Mucosa of rectum (tissue), 2 donors: Measurements from ENCODE around the gene NR4A3.

ENCODE experiments used
- H3K27ac ChIP-seq, 2 donors: one replicate each; pipeline ENCODE4 v1.7.0; 2013; ENCODE audit warnings: inconsistent platforms in 2 of 2, low read depth in 2 of 2, low read length in 2 of 2
- H3K27me3 ChIP-seq, 2 donors: one replicate each; pipeline ENCODE4 v1.7.0; 2013; ENCODE audit warnings: low read length in 2 of 2; ENCODE audit not compliant: control insufficient read depth in 2 of 2, insufficient read depth in 2 of 2
- H3K36me3 ChIP-seq, 2 donors: one replicate each; pipeline ENCODE4 v1.7.0; 2013; ENCODE audit warnings: low read length in 2 of 2; ENCODE audit not compliant: control insufficient read depth in 2 of 2, insufficient read depth in 2 of 2
- H3K4me1 ChIP-seq, 2 donors: one replicate each; pipeline ENCODE4 v1.7.0; 2013; ENCODE audit warnings: low read length in 2 of 2, mild to moderate bottlenecking in 1 of 2; ENCODE audit not compliant: control insufficient read depth in 2 of 2, insufficient read depth in 2 of 2
- H3K4me3 ChIP-seq, 2 donors: one replicate each; pipeline ENCODE4 v1.7.0; 2013; ENCODE audit warnings: low read length in 2 of 2
- H3K9ac ChIP-seq, 2 donors: one replicate each; pipeline ENCODE4 v1.7.0; 2013; ENCODE audit warnings: low read length in 2 of 2, low read depth in 1 of 2, mild to moderate bottlenecking in 1 of 2
- H3K9me3 ChIP-seq, 2 donors: one replicate each; pipeline ENCODE4 v1.7.0; 2013; ENCODE audit warnings: low read length in 2 of 2; ENCODE audit not compliant: control insufficient read depth in 2 of 2
- donor health status: healthy.
- donor health status: Normal muscosa, but diverticular disease.

NR4A3 gene

DNA sequence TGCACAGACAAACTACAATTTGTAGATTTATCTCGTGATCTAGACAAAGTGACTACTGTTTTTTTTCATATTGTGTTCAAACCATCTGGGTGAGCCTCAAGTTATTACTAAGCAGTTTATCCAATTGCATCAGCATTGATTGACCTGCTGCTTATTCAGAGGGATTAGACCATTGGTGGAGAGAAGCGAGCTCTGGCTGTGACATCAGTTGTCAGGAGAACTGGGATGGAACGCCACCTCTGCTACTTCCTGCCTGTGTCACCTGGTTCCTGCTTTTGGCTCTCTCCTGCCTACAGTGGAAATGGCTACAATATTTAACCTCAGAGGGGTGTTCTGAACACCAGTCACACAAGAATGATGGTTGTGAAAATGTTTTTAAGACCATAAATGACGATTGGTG, 12.1 kb downstream of the NR4A3 start:
- no peaks in the 10 kb centered on the region for H3K4me1 ChIP-seq
- H3K36me3 ChIP-seq = no peaks in the 10 kb centered on the region
- H3K9me3 ChIP-seq = no peaks in the 10 kb centered on the region
- no peak overlapping the region for H3K4me3 ChIP-seq
- no peak overlapping the region for H3K9ac ChIP-seq
- peaks cover 4 to 10% of the 10 kb centered on the region in 2 donors for H3K27me3 ChIP-seq
- no peak overlapping the region for H3K27ac ChIP-seq

DNA sequence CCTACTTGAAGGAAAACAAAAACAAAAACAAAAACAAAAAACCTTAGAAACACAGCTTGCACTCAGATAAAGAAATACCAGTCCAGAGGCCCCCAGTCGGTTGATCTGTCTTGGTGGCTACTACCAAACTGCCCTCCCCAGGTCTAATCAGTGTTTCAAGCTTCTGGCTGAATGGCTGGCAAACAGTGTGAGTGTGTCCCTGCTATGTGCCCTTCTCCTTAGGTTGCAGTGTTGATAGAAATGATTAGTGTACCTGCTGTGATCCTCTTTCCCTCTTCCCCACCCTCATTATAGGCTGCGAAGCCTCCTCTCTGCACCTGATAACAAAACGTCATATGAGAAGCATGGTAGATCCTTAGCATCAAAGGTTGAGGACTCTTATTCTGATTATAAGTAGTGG, 12.8 kb downstream of the NR4A3 start:
- Histone ChIP-seq H3K9ac (no peak overlapping the region), H3K9me3 (no peaks in the 10 kb centered on the region), H3K27me3 (peaks cover 0 to 3% of the 10 kb centered on the region in 2 donors), H3K36me3 (no peaks in the 10 kb centered on the region), H3K4me3 (no peak overlapping the region), H3K27ac (no peak overlapping the region), H3K4me1 (no peaks in the 10 kb centered on the region)

DNA sequence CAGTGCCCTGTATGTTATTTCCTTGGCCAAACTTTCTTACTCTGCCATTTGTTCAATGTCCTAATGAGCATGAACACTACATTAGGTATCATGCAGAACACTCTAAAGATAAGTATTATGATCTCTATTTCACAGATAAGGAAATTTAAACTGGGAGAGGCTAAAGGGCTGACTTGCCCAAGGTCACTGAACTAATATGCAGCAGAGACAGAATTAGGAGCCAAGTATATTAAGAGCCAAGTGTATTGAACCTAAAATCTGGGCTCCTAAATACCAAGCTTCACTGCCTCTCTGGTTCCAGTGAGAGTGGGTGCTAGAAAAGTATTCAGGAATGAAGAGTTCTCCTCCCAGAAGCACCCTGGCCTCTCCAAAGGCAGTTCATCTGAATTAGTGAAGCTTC, 13.5 kb downstream of the NR4A3 start:
- Histone ChIP-seq H3K9ac (no peak overlapping the region), H3K4me1 (no peaks in the 10 kb centered on the region), H3K27ac (no peak overlapping the region), H3K27me3 (peaks cover 0 to 3% of the 10 kb centered on the region in 2 donors), H3K9me3 (no peaks in the 10 kb centered on the region), H3K36me3 (no peaks in the 10 kb centered on the region), H3K4me3 (no peak overlapping the region)

DNA sequence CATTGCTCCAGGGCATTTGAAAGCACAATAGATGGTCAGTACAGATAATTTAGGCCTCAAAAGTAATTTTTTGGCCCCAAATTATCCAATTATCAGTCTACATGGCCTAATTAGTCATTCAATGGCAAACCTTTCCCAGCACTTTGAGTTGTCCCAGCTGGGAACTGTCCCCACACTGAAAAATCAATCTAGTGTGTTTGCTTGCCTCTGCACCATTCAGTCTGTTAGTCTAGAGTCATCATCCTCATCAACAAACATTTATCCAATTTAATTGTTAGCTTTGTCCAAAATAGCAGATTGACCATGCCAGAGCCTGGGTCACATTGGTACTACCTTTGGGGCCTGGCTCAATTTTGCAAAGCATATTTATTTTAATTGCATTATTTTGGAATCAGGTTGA, 13.9 kb downstream of the NR4A3 start:
- Histone ChIP-seq H3K27me3 (peaks cover 0 to 3% of the 10 kb centered on the region in 2 donors), H3K36me3 (no peaks in the 10 kb centered on the region), H3K4me3 (no peak overlapping the region), H3K9me3 (no peaks in the 10 kb centered on the region), H3K4me1 (no peaks in the 10 kb centered on the region), H3K27ac (no peak overlapping the region), H3K9ac (no peak overlapping the region)

DNA sequence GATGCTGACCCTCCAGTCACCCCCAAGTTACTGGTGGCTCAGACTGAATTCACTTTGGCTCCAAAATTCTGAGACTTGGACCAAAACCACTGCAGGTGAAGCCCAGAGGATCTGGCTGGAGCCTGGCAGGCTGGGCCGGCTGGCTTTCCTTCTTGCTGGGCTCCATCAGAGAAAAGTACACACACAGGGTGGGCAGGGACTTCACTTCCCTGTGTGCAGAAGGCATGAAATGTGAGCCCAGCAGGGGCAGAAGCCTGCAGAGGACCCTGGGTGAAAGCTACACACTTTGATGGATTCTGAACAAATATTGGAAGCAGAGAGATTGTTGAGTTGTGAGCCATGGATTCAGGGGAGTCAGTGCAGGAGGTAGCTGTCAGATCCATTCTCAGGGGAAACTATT, 18.4 kb downstream of the NR4A3 start:
- H3K4me3 ChIP-seq = no peak overlapping the region
- H3K9ac ChIP-seq = no peak overlapping the region
- no peaks in the 10 kb centered on the region for H3K4me1 ChIP-seq
- no peaks in the 10 kb centered on the region for H3K27me3 ChIP-seq
- H3K36me3 ChIP-seq = no peaks in the 10 kb centered on the region
- no peak overlapping the region for H3K27ac ChIP-seq
- no peaks in the 10 kb centered on the region for H3K9me3 ChIP-seq

DNA sequence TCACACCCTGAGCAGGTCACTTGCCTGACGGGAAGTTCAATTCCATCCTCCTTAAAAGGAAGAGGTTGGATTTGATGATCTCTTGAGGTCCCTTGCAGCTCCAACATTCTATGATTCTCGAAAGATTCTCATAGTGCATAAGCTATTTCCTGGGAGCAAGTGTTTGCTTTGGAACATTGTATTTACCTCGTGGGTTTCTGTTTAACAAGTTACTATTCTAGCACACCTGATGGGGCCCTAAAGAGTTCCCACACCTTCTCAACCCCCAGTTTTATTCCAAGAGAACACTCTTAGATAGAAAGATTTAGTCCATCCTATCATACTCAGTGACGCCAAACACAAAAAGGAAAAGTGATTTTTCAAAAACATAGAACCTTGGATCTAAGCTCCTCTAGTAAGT, 23.4 kb downstream of the NR4A3 start:
- Histone ChIP-seq H3K27me3 (no peaks in the 10 kb centered on the region), H3K4me3 (no peak overlapping the region), H3K36me3 (no peaks in the 10 kb centered on the region), H3K9ac (no peak overlapping the region), H3K4me1 (no peaks in the 10 kb centered on the region), H3K27ac (no peak overlapping the region), H3K9me3 (no peaks in the 10 kb centered on the region)

DNA sequence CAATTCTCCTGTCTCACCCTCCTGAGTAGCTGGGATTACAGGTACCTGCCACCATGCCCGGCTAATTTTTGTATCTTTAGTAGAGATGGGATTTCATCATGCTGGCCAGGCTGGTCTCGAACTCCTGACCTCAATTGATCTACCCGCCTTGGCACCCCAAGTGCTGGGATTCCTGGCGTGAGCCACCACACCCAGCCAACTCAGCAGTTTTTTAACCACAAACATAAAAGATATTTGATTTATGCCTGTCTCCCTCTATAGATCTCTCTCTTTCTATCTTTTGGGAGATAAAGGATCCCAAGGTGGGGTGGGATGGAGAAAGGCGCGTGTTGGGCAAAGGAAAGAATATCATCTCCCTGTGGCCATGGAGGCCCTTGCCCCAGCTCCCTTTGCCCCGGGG, 26.8 kb downstream of the NR4A3 start:
- Histone ChIP-seq H3K27me3 (no peaks in the 10 kb centered on the region), H3K4me1 (no peaks in the 10 kb centered on the region), H3K9ac (no peak overlapping the region), H3K4me3 (no peak overlapping the region), H3K36me3 (no peaks in the 10 kb centered on the region), H3K27ac (no peak overlapping the region), H3K9me3 (no peaks in the 10 kb centered on the region)

DNA sequence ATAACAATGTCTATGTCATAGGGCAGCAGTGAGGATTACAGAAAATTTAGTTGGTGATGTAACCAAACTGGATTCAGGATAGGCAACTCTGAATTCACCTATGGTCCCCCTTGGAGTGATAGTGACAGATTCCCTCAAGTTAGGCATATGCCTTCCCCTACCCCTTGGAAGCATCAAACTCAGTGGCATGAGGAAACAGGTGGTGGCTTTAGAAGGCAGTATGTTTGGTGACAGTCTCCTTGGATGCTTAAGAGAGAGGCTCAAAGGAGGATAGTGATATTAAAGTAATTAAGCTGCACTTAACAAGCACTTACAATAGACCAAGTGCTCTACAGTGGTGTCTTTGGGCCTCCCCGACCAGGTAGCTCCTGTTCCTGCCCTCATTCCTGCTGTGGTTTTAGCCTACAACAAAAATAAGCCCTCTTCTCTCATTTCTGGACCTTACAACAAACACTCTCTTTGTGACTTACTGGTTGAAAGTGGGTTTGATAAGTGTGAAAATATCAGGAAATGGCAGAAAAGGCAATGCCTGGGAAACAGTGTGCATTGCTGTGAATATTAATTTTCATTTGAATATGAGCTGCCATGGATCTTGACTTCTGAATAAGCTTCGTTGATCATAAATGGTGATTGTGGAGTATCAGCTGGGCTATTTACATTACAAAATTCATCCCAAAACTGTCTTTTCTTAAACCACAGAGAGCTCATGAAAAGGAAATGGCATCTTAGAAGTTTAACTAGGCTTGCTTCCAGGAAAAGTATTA, 29.2 kb downstream of the NR4A3 start:
- Histone ChIP-seq H3K27me3 (no peaks in the 10 kb centered on the region), H3K9ac (no peak overlapping the region), H3K9me3 (no peaks in the 10 kb centered on the region), H3K4me1 (no peaks in the 10 kb centered on the region), H3K36me3 (no peaks in the 10 kb centered on the region), H3K4me3 (no peak overlapping the region), H3K27ac (no peak overlapping the region)

DNA sequence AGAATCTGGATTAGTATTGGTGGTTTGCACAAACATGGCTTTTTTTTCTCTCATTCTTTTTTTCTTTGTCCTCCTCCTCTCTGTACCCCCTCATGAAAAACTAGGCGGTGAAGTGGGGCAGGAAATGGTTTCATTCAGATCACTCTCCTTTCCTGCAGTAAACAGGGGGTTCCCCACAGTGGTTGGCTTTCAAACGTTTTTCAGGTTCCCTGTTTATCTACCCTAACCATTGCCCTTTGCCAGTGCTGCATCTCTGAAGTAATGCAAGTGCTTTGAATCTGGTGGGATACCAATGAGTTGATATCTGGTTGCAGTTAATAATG, 29.8 kb downstream of the NR4A3 start:
- Histone ChIP-seq H3K4me3 (no peak overlapping the region), H3K27ac (no peak overlapping the region), H3K9ac (no peak overlapping the region), H3K9me3 (no peaks in the 10 kb centered on the region), H3K4me1 (no peaks in the 10 kb centered on the region), H3K27me3 (no peaks in the 10 kb centered on the region), H3K36me3 (no peaks in the 10 kb centered on the region)

DNA sequence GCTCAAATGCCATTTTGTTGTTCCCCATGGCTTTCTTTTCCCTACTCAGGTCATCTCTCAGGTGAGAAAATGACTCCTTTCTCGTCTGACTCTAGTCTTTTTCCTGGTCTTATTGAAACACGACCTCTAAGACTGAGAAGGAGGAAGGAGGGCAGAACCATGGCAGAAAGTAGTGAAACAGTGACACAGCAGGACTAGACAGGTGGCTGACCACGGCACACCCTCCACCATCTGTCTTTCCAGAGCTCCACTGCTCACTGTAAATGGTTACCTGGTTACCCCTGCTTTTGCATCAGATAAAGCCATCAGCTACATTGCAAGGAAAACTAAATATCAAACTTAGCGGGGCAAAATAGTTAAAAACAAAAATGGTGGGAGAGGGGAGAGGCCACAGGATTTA, 30.9 kb downstream of the NR4A3 start:
- H3K9ac ChIP-seq = no peak overlapping the region
- no peak overlapping the region for H3K27ac ChIP-seq
- H3K4me3 ChIP-seq = no peak overlapping the region
- no peaks in the 10 kb centered on the region for H3K27me3 ChIP-seq
- no peaks in the 10 kb centered on the region for H3K36me3 ChIP-seq
- H3K9me3 ChIP-seq = no peaks in the 10 kb centered on the region
- H3K4me1 ChIP-seq = no peaks in the 10 kb centered on the region
